Kidney (tissue), 14 donors: ENCODE data around the gene FOCAD. TPM values are rescaled to one million over a fixed set of nuclear protein-coding genes. Genes with fewer than 3 reads are reported as not detected.

Experiments used
- DNase-seq, 5 donors: peaks; one replicate each; pipeline ENCODE4 v3.0.0-alpha.2; 2013 to 2020
- FAIRE-seq: peaks from 2 replicates; lab custom pipeline; 2012; peaks lifted over from hg19 to GRCh38; lab: Jason Lieb, UNC
- H3K27ac ChIP-seq, 2 donors: one replicate each; pipeline ENCODE4 v1.7.0; 2013; ENCODE audit warnings: low read depth in 2 of 2, low read length in 2 of 2, inconsistent platforms in 1 of 2
- H3K27me3 ChIP-seq: one replicate; pipeline ENCODE4 v1.7.1; 2013; ENCODE audit warnings: low read length, inconsistent platforms; ENCODE audit not compliant: control insufficient read depth, insufficient read depth
- H3K36me3 ChIP-seq, 3 donors: one replicate each; pipeline versions ENCODE4 v1.7.0 to v1.7.1; 2013; ENCODE audit warnings: low read length in 3 of 3, control low read depth in 1 of 3, inconsistent platforms in 1 of 3; ENCODE audit not compliant: insufficient read depth in 3 of 3, control insufficient read depth in 2 of 3
- H3K4me1 ChIP-seq, 3 donors: one replicate each; pipeline versions ENCODE4 v1.7.0 to v1.7.1; 2013; ENCODE audit warnings: low read length in 3 of 3, inconsistent platforms in 1 of 3, low read depth in 1 of 3; ENCODE audit not compliant: control insufficient read depth in 2 of 3, insufficient read depth in 2 of 3
- H3K4me3 ChIP-seq, 3 donors: one replicate each; pipeline versions ENCODE4 v1.7.0 to v1.8.1; 2013; ENCODE audit warnings: low read length in 3 of 3, control low read depth in 1 of 3, inconsistent platforms in 1 of 3
- H3K9ac ChIP-seq, 3 donors: one replicate each; pipeline versions ENCODE4 v1.7.0 to v1.7.1; 2013; ENCODE audit warnings: low read length in 3 of 3, control low read depth in 1 of 3, inconsistent platforms in 1 of 3
- H3K9me3 ChIP-seq, 3 donors: one replicate each; pipeline versions ENCODE4 v1.7.0 to v1.7.1; 2013; ENCODE audit warnings: low read length in 3 of 3, control low read depth in 1 of 3, inconsistent platforms in 1 of 3; ENCODE audit not compliant: control insufficient read depth in 2 of 3, insufficient read depth in 1 of 3
- intact Hi-C: fragments of 100-400 bp; cut with DNase I; formaldehyde crosslinking; loops from one replicate; pipeline ENCODE4 v1.11.1; 2022
- polyA plus RNA-seq: library from polyadenylated mRNA; stranded (reverse); fragments of 350-450 nt; fragmentation: Illumina TruSeq; extraction: RNeasy Lipid Tissue Mini Kit (QIAGEN cat#74804); gene quantifications from one replicate; pipeline ENCODE4 v1.2.3, GENCODE V29; 2014; ENCODE audit warnings: low read depth, low replicate concordance; ENCODE audit not compliant: insufficient read depth
- total RNA-seq: library from RNA; stranded (reverse); fragmentation: NEBNext Ultra II Directional; extraction: Animal tissue kit (Norgen Biotek cat#: 25700); gene quantifications from one replicate; pipeline ENCODE4 v1.2.1, GENCODE V29; 2021
- TF ChIP-seq, protein P1 (sequence below): IDR thresholded peaks from 3 replicates; pipeline ENCODE4 v1.5.1; 2012; ENCODE audit warnings: mild to moderate bottlenecking, moderate library complexity, borderline replicate concordance; ENCODE audit not compliant: insufficient read depth; ENCODE audit errors: extremely low read depth
- donor health status: control.
- donor health status: control.
- donor health status: control.
- donor health status: control.
- donor health status: control.
- donor health status: DM: yes; HTN: yes; CAD: no.
- donor health status: Normal renal cell carcinoma (clear cell type).

Gene FOCAD
- total and polyA plus RNA-seq, 2 donors from 2014 or later = 12.2 to 35.7 TPM

DNA sequence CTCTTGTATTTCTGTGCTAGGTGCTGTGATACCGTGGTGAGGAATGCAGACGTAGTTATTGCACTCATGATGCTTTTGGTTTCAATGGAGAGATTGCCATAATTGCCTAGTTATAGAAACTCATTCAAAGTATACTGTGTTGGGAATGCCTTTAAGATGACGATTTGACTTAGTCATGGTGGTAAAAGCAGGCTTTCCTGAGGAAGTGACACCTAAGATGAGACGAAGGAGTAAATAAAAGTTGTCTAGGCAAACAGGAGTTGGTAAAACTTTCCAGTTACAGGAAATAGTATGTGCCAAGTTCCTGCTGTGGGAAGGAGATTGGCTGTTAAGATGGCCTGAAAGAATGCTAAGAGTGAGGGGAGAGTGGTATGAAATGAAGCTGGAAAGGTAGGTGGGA lies 48.1 kb downstream of the FOCAD start:
- Histone ChIP-seq H3K9me3 (no peaks in the 10 kb centered on the region), H3K27ac (no peak overlapping the region), H3K4me3 (no peak overlapping the region), H3K9ac (no peak overlapping the region), H3K4me1 (no peaks in the 10 kb centered on the region), H3K27me3 (no peaks in the 10 kb centered on the region), H3K36me3 (no peaks in the 10 kb centered on the region)
- intact Hi-C loops = no loop called here
- FAIRE-seq (no peak), DNase-seq (no peak)
- TF ChIP-seq, protein P1, sequence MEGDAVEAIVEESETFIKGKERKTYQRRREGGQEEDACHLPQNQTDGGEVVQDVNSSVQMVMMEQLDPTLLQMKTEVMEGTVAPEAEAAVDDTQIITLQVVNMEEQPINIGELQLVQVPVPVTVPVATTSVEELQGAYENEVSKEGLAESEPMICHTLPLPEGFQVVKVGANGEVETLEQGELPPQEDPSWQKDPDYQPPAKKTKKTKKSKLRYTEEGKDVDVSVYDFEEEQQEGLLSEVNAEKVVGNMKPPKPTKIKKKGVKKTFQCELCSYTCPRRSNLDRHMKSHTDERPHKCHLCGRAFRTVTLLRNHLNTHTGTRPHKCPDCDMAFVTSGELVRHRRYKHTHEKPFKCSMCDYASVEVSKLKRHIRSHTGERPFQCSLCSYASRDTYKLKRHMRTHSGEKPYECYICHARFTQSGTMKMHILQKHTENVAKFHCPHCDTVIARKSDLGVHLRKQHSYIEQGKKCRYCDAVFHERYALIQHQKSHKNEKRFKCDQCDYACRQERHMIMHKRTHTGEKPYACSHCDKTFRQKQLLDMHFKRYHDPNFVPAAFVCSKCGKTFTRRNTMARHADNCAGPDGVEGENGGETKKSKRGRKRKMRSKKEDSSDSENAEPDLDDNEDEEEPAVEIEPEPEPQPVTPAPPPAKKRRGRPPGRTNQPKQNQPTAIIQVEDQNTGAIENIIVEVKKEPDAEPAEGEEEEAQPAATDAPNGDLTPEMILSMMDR = no peak

DNA sequence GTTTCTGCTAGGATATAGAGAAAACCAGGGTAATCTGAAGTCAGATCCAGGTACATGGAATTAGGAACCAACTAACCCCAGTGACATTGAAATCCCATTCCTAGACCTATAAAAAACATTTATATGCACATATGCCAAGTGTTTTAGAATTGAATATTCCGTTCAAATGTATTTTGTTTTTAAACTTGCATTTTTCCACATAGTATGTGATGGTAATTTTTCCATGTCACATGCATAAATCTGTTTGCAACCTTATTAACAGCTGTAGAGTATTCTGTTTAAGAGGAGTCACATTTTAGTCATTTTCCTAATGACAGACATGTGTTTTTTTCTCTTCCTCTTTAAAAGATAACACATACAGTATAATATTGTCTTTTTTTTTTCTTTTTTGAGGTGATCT lies 50.2 kb downstream of the FOCAD start:
- TF ChIP-seq, protein P1 = no peak
- intact Hi-C loops = no loop called here
- Histone ChIP-seq H3K4me1 (no peaks in the 10 kb centered on the region), H3K36me3 (no peaks in the 10 kb centered on the region), H3K9me3 (no peaks in the 10 kb centered on the region), H3K27me3 (no peaks in the 10 kb centered on the region), H3K4me3 (no peak overlapping the region), H3K27ac (no peak overlapping the region), H3K9ac (no peak overlapping the region)
- DNase-seq (no peak), FAIRE-seq (no peak)

GRCh38 chr9:20740304-20740703 lies 56.2 kb downstream of the FOCAD start:
- no peak overlapping the region for H3K9ac ChIP-seq
- intact Hi-C loops = no loop called here
- H3K27ac ChIP-seq = no peak overlapping the region
- TF ChIP-seq, protein P1 = no peak
- no peaks in the 10 kb centered on the region for H3K9me3 ChIP-seq
- no peak for DNase-seq
- H3K27me3 ChIP-seq = no peaks in the 10 kb centered on the region
- H3K4me1 ChIP-seq = no peaks in the 10 kb centered on the region
- H3K4me3 ChIP-seq = no peak overlapping the region
- no peak for FAIRE-seq
- no peaks in the 10 kb centered on the region for H3K36me3 ChIP-seq

DNA sequence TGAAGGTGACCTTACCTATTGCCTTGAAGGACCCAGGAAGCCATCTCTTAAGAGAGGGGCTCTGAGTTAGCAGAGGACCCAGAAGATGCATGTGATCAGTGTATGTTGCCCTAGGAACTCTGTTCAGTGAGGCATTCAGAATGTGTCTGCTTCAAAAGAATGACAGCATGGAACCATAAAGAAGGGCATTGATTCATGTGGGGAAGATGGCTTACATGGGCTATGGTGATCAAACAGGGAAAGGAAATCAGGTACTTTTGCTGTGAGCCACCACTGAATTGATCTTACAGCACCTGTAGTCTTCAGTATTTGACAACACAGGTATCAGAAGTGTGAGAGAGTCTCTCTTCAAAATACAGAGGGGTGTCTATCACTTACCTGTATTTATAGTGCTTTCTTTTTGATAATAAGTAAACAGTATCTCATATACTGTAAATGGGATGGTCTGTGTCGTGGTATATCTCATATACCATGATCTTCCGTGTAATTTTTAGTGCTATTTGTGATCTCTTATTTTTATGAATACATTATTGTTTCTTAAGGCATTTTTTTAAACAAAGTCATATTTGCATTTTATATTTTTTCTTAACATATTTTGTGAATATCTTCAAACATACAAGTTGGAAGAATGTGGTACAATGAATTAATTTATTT lies 57.0 kb downstream of the FOCAD start:
- Histone ChIP-seq H3K27ac (no peak overlapping the region), H3K4me3 (no peak overlapping the region), H3K9ac (no peak overlapping the region), H3K9me3 (no peaks in the 10 kb centered on the region), H3K36me3 (no peaks in the 10 kb centered on the region), H3K27me3 (no peaks in the 10 kb centered on the region), H3K4me1 (no peaks in the 10 kb centered on the region)
- FAIRE-seq (peak; percentile 19), DNase-seq (no peak)
- intact Hi-C loops = no loop called here
- TF ChIP-seq, protein P1 = no peak
